Glutamatergic neuron (in vitro differentiated cells): ENCODE results near the gene RNF8. TPM values are rescaled to one million over a fixed set of nuclear protein-coding genes. Genes with fewer than 3 reads are reported as not detected.

Experiments used
- DNase-seq: peaks from one replicate; pipeline ENCODE4 v3.0.0; 2022
- H3K27ac Mint-ChIP-seq: one replicate; pipeline ENCODE4 v1.8.0; 2020; ENCODE audit warnings: mild to moderate bottlenecking, mixed read lengths, inconsistent platforms; ENCODE audit not compliant: unreplicated experiment
- H3K27me3 Mint-ChIP-seq: one replicate; pipeline ENCODE4 v1.8.0; 2020; ENCODE audit warnings: mild to moderate bottlenecking, moderate library complexity, mixed read lengths, inconsistent platforms; ENCODE audit not compliant: unreplicated experiment
- H3K36me3 Mint-ChIP-seq: one replicate; pipeline ENCODE4 v1.8.0; 2020; ENCODE audit warnings: mild to moderate bottlenecking, mixed read lengths, inconsistent platforms; ENCODE audit not compliant: unreplicated experiment
- H3K4me1 Mint-ChIP-seq: one replicate; pipeline ENCODE4 v1.8.0; 2020; ENCODE audit warnings: mild to moderate bottlenecking, low read depth, mixed read lengths, inconsistent platforms; ENCODE audit not compliant: unreplicated experiment
- H3K4me3 Mint-ChIP-seq: one replicate; pipeline ENCODE4 v1.8.0; 2020; ENCODE audit warnings: mild to moderate bottlenecking, mixed read lengths, inconsistent platforms; ENCODE audit not compliant: unreplicated experiment
- H3K9me3 Mint-ChIP-seq: one replicate; pipeline ENCODE4 v1.8.0; 2020; ENCODE audit warnings: mild to moderate bottlenecking, moderate library complexity, mixed read lengths, inconsistent platforms; ENCODE audit not compliant: unreplicated experiment
- total RNA-seq: library from RNA; stranded (reverse); fragmentation: NEBNext Ultra II Directional; extraction: Animal tissue kit (Norgen Biotek cat#: 25700); gene quantifications from one replicate; pipeline ENCODE4 v1.2.1, GENCODE V29; 2021; ENCODE audit not compliant: unreplicated experiment
- TF ChIP-seq, protein P1 (sequence below): fragments of 200-600 bp; sonication (generic); IDR thresholded peaks from one replicate; pipeline ENCODE4 v1.5.0; 2021; ENCODE audit not compliant: partially characterized antibody, unreplicated experiment

The RNF8 gene
- total RNA-seq, 1 donor from 2014 or later: 21.0 TPM

DNA sequence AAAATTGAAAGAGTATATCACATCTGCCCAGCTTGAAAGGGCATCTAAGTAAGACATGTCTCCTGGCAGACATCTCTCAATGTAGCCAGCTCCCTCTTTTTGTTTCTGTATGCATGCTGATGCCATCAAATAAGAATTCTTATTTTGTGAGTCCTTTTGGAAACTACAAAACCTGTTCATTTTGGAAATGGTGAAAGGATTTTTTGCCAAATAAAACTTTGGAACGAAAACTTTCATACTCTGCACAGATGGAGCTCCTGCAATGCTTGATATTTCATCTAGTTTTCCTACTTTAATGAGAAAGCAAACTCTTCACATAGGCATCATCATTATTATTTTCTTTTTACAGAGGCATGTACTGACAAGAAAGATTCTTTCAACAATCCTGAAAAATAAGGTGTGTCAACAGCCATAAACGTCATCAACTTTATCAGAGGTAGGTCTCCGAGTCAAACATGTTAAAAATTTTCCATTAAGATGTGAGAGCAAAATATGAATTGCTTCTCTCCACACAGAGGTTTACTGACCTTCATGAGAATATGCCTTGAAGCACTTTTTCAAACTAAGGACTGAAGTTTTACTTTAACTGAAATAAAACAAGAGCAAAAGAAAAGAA lies 53.1 kb downstream of the RNF8 start:
- no peak for DNase-seq
- no peaks in the 10 kb centered on the region for H3K4me1 Mint-ChIP-seq
- H3K27ac Mint-ChIP-seq: no peak overlapping the region
- no peaks in the 10 kb centered on the region for H3K27me3 Mint-ChIP-seq
- no peaks in the 10 kb centered on the region for H3K36me3 Mint-ChIP-seq
- TF ChIP-seq, protein P1, sequence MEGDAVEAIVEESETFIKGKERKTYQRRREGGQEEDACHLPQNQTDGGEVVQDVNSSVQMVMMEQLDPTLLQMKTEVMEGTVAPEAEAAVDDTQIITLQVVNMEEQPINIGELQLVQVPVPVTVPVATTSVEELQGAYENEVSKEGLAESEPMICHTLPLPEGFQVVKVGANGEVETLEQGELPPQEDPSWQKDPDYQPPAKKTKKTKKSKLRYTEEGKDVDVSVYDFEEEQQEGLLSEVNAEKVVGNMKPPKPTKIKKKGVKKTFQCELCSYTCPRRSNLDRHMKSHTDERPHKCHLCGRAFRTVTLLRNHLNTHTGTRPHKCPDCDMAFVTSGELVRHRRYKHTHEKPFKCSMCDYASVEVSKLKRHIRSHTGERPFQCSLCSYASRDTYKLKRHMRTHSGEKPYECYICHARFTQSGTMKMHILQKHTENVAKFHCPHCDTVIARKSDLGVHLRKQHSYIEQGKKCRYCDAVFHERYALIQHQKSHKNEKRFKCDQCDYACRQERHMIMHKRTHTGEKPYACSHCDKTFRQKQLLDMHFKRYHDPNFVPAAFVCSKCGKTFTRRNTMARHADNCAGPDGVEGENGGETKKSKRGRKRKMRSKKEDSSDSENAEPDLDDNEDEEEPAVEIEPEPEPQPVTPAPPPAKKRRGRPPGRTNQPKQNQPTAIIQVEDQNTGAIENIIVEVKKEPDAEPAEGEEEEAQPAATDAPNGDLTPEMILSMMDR: no peak
- H3K4me3 Mint-ChIP-seq: no peak overlapping the region
- H3K9me3 Mint-ChIP-seq: peaks cover 3% of the 10 kb centered on the region

DNA sequence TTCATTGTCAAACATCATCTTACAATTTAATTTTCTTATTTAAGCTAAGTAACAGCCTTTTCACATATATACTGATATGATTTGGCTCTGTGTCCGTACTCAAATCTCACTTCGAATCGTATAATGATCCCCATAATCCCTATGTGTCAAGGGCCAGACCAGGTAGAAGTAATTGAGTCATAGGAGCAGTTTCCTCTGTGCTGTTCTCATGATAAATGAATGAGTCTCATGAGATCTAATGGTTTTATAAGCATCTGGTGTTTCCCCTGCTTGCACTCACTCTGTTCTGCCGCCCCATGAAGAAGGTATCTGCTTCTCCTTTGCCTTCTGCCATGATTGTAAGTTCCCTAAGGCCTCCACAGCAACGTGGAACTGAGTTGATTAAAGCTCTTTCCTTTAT lies 54.2 kb downstream of the RNF8 start:
- Mint-ChIP-seq H3K9me3 (peaks cover 2% of the 10 kb centered on the region), H3K4me1 (no peaks in the 10 kb centered on the region), H3K27ac (no peak overlapping the region), H3K36me3 (no peaks in the 10 kb centered on the region), H3K27me3 (no peaks in the 10 kb centered on the region), H3K4me3 (no peak overlapping the region)
- TF ChIP-seq, protein P1: no peak
- DNase-seq: no peak

DNA sequence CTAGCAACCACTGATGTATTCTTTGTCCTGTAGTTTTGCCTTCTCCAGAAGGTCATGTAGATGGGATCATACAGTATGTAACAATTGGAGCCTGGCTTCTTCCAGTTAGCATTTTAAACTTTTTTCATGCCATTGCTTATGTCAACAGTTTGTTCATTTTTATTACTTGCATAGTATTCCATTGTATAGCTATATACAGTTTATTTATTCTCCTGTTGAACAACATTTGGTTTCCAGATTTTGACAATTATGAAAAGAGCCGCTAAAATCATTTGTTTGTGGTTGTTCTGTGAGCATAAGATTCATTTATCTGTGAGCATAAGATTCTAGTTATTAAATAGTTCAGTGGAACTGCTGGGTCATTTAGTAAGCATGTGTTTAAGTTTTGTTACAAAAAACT lies 55.7 kb downstream of the RNF8 start:
- TF ChIP-seq, protein P1: no peak
- Mint-ChIP-seq H3K9me3 (no peaks in the 10 kb centered on the region), H3K27me3 (no peaks in the 10 kb centered on the region), H3K4me3 (no peak overlapping the region), H3K27ac (no peak overlapping the region), H3K4me1 (no peaks in the 10 kb centered on the region), H3K36me3 (no peaks in the 10 kb centered on the region)
- no peak for DNase-seq

DNA sequence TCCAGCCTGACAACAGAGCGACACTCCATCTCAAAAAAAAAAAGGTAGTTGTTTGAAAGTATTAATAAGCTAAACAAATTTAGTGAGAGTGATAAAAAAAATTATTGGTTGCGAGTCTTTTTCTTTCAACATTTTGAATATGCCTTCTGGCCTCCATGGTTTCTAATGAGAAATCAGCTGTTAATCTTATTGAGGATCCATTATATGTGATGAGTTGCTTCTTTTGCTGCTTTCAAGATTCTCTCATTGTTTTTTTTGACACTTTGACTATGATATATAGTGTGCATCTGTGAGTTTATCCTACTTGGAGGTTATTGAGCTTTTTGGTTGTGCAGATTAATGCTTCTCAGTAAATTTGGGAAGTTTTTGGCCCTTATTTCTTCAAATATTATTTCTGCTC lies 63.6 kb downstream of the RNF8 start:
- no peak for DNase-seq
- H3K4me1 Mint-ChIP-seq: no peaks in the 10 kb centered on the region
- peaks cover 3% of the 10 kb centered on the region for H3K36me3 Mint-ChIP-seq
- peaks cover 2% of the 10 kb centered on the region for H3K27me3 Mint-ChIP-seq
- no peaks in the 10 kb centered on the region for H3K9me3 Mint-ChIP-seq
- TF ChIP-seq, protein P1: no peak
- no peak overlapping the region for H3K4me3 Mint-ChIP-seq
- no peak overlapping the region for H3K27ac Mint-ChIP-seq

DNA sequence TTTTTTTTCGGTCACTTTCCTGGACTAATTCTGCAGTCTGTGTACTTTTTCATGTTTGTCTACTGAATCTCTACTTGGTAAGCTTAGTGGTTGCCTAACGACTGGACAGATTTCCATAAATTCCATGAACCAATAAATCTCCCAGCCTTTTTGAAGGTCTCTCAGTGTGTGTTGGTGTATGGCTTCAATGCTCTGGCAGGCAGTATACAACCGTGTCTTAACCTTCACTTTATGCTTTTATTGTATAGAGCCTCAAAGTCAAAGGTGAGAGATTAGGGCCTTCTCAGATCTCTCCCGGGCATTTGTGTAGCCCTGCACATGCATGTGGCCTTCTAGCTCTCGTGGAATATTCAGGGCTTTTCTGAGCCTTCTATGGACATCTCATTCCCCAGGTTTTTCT lies 64.9 kb downstream of the RNF8 start:
- TF ChIP-seq, protein P1: no peak
- no peak for DNase-seq
- Mint-ChIP-seq H3K4me1 (no peaks in the 10 kb centered on the region), H3K9me3 (no peaks in the 10 kb centered on the region), H3K4me3 (no peak overlapping the region), H3K27me3 (peaks cover 2% of the 10 kb centered on the region), H3K36me3 (peaks cover 3% of the 10 kb centered on the region), H3K27ac (no peak overlapping the region)
